AG10803 (cell line): Measurements from ENCODE around the gene DNAJC15.

Experiments used
- DNase-seq: peaks from one replicate; pipeline ENCODE4 v3.0.0; 2010; ENCODE audit warnings: low read depth
- H3K4me3 ChIP-seq: 2 replicates; pipeline ENCODE4 v1.5.1; 2011; ENCODE audit warnings: mild to moderate bottlenecking, low read length, control low read depth
- CTCF ChIP-seq: conservative IDR thresholded peaks from 2 replicates; pipeline ENCODE4 v1.5.1; 2011; ENCODE audit warnings: mild to moderate bottlenecking, low read length, control low read depth, inconsistent platforms

The DNAJC15 gene

GRCh38 chr13:43154156-43154651 is 130.8 kb downstream of the DNAJC15 start:
- TF ChIP-seq CTCF: no peak
- no peak overlapping the region for H3K4me3 ChIP-seq
- no peak for DNase-seq

GRCh38 chr13:43154839-43155238 is 131.5 kb downstream of the DNAJC15 start:
- no peak for TF ChIP-seq CTCF
- no peak for DNase-seq
- H3K4me3 ChIP-seq: no peak overlapping the region

DNA sequence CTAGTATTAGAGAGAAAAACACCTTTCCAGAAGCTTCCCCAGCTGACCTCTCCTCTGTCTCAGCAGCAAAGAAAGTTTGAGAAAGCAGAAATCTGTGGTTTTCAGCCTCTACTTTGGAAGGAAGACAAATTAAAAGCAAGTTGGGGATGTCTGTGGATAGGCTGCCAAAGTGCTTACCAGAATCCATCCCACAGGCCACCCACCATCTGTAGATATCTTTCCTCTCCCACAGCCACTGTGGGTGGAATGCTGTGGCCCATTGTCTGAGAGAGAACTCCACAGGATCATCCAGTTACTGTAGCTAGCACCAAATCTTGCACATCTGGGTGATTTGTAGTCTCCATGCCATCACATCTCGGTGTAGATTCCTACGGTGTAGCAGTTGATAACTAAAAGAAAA is 133.5 kb downstream of the DNAJC15 start:
- no peak for TF ChIP-seq CTCF
- DNase-seq: peak; percentile 45
- no peak overlapping the region for H3K4me3 ChIP-seq

- peak; percentile 12 for DNase-seq
Measured at GRCh38 chr13:43157796-43158195, 134.4 kb downstream of the DNAJC15 start.

GRCh38 chr13:43158516-43158915 is 135.1 kb downstream of the DNAJC15 start:
- no peak for DNase-seq
- TF ChIP-seq CTCF: no peak
- H3K4me3 ChIP-seq: no peak overlapping the region

More at GRCh38 chr13:43157796-43158195, 134.4 kb downstream of the DNAJC15 start:
- TF ChIP-seq CTCF: no peak
- no peak overlapping the region for H3K4me3 ChIP-seq

DNA sequence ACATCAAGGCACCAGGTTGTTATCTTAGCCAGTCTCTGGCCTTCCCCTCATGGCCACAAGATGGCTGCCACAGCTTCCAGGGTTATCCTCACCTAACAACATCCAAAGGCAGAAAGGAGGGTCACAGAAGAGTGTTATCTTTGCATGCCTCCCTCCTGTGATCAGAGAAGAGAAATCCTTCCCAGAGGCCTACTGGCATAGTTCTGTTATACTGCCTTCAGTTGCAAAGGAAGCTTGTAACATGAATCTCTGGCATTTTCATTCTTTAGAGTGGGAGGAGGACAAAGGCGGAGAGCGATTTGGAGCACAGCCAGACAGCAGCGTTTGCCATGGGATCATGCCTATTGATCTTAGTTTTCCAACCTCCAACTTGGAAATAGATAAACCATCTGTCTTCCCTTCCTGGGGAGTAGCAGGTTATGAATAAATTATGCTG is 135.7 kb downstream of the DNAJC15 start:
- peak; percentile 45 for DNase-seq
- no peak overlapping the region for H3K4me3 ChIP-seq
- TF ChIP-seq CTCF: peak; percentile 23; the same call in 1 of the 2 replicates
